CD4-positive, alpha-beta memory T cell (primary cell): ENCODE measurements around the gene ZNF705A. TPM values are rescaled to one million over a fixed set of nuclear protein-coding genes. Genes with fewer than 3 reads are reported as not detected.
A peak's percentile ranks its signal among the peaks of the same experiment; 100 is the strongest.
"Not testable (repeated sequence)": the region's sequence is repeated elsewhere in the genome, so short reads cannot be mapped to it uniquely, and the experiment has no call there.

ENCODE experiments used
- CTCF ChIA-PET: fragments of 350-600 bp; sonication (Branson Sonifier 250); formaldehyde crosslinking; loops from one replicate; lab custom pipeline; 2021; ENCODE audit warnings: inconsistent platforms; ENCODE audit not compliant: partially characterized antibody; lab: Charles Lee
- POLR2A ChIA-PET: fragments of 350-600 bp; sonication (Branson Sonifier 250); formaldehyde crosslinking; loops from one replicate; lab custom pipeline; 2021; ENCODE audit not compliant: partially characterized antibody; lab: Charles Lee
- DNase-seq, 5 donors: peaks; one replicate each; pipeline versions ENCODE4 v3.0.0 to v3.0.0-alpha.2; 2020 to 2022; ENCODE audit warnings: mixed read lengths in 1 of 5
- H3K27ac ChIP-seq: one replicate; pipeline ENCODE4 v1.7.0; 2013; ENCODE audit warnings: low read depth, low read length
- H3K27me3 ChIP-seq: 2 replicates; pipeline ENCODE4 v1.7.0; 2013; ENCODE audit warnings: mild to moderate bottlenecking, low read length, moderate library complexity; ENCODE audit not compliant: insufficient read depth
- H3K36me3 ChIP-seq: 2 replicates; pipeline ENCODE4 v1.7.0; 2013; ENCODE audit warnings: mild to moderate bottlenecking, low read length, moderate library complexity; ENCODE audit not compliant: insufficient read depth
- H3K4me1 ChIP-seq: 2 replicates; pipeline ENCODE4 v1.7.0; 2013; ENCODE audit warnings: mild to moderate bottlenecking, low read length, moderate library complexity; ENCODE audit not compliant: insufficient read depth
- H3K4me3 ChIP-seq, 2 donors: one replicate each; pipeline ENCODE4 v1.7.0; 2013; ENCODE audit warnings: low read length in 2 of 2, mild to moderate bottlenecking in 1 of 2
- H3K9me3 ChIP-seq, 2 donors: one replicate each; pipeline ENCODE4 v1.7.0; 2013; ENCODE audit warnings: low read length in 2 of 2, control low read depth in 1 of 2; ENCODE audit not compliant: control insufficient read depth in 1 of 2
- H3K27ac Mint-ChIP-seq, 7 donors: one replicate each; pipeline ENCODE4 v1.8.0; 2020 to 2021; ENCODE audit warnings: mixed read lengths in 7 of 7, mild to moderate bottlenecking in 6 of 7, inconsistent platforms in 3 of 7, moderate library complexity in 3 of 7
- H3K27me3 Mint-ChIP-seq, 2 donors: one replicate each; pipeline ENCODE4 v1.8.0; 2020 to 2021; ENCODE audit warnings: mixed read lengths in 2 of 2
- H3K36me3 Mint-ChIP-seq, 2 donors: one replicate each; pipeline ENCODE4 v1.8.0; 2020 to 2021; ENCODE audit warnings: mixed read lengths in 2 of 2, inconsistent platforms in 1 of 2, mild to moderate bottlenecking in 1 of 2
- H3K4me1 Mint-ChIP-seq, 4 donors: one replicate each; pipeline ENCODE4 v1.8.0; 2020 to 2021; ENCODE audit warnings: mixed read lengths in 4 of 4, mild to moderate bottlenecking in 1 of 4
- H3K4me3 Mint-ChIP-seq, 8 donors: one replicate each; pipeline ENCODE4 v1.8.0; 2020 to 2021; ENCODE audit warnings: mixed read lengths in 8 of 8, mild to moderate bottlenecking in 7 of 8, moderate library complexity in 6 of 8, inconsistent platforms in 3 of 8
- H3K9me3 Mint-ChIP-seq, 8 donors: one replicate each; pipeline ENCODE4 v1.8.0; 2020 to 2021; ENCODE audit warnings: mixed read lengths in 8 of 8, mild to moderate bottlenecking in 5 of 8, inconsistent platforms in 3 of 8, moderate library complexity in 1 of 8
- intact Hi-C: fragments of 100-400 bp; cut with micrococcal nuclease; formaldehyde crosslinking; loops from one replicate; pipeline ENCODE4 v1.15.1; 2023
- polyA plus RNA-seq, 2 donors: library from polyadenylated mRNA; unstranded; fragments of 300-500 nt; fragmentation: Illumina TruSeq; gene quantifications; one replicate each; pipeline ENCODE4 v1.2.3, GENCODE V29; 2021
- total RNA-seq, 2 experiments: library from RNA; stranded (reverse); gene quantifications; one replicate each; pipeline ENCODE4 v1.2.3, GENCODE V29; 2021

Gene ZNF705A
- total and polyA plus RNA-seq, 4 experiments from 2014 or later = not detected

DNA sequence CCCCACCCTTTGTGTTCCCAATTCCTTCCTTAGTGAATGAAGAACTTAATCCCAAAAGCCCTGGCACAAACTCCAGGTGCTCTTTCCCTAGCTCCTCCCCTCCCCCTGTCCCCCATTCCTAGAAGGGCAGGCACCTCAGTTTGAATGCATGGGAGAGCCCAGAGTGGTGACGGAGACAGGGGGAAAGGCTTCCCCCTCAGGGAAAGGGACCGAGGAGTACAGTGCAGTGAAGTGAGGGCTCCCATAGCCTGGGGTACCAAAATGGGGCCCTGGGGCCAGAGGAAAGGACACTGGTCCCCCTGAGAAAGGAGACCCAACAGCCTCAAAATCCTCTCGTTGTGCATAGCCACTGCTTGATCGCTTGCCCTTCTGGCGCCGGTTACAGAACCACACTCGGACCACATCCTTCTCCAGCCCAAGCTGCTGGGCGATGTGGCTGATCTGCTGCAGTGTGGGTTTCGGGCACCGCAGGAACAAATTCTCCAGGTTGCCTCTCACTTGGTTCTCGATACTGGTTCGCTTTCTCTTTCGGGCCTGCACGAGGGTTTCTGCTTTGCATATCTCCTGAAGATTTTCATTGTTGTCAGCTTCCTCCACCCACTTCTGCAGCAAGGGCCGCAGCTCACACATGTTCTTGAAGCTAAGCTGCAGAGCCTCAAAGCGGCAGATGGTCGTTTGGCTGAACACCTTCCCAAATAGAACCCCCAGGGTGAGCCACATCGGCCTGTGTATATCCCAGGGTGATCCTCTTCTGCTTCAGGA lies 23.0 kb upstream of the ZNF705A start:
- Mint-ChIP-seq H3K27ac (peak overlapping the region in 1 of 7 donors; percentile 15), H3K36me3 (peaks cover 34 to 43% of the 10 kb centered on the region in 2 donors), H3K4me3 (peak overlapping the region in 5 of 8 donors; percentile 39 to 60 (median 52))
- POLR2A ChIA-PET, H3K4me1 ChIP-seq, intact Hi-C loops, H3K27me3 Mint-ChIP-seq, DNase-seq, H3K4me3 ChIP-seq, H3K27ac ChIP-seq, CTCF ChIA-PET, H3K27me3 ChIP-seq, H3K9me3 ChIP-seq, H3K9me3 Mint-ChIP-seq, H3K4me1 Mint-ChIP-seq, H3K36me3 ChIP-seq: not testable (repeated sequence)

DNA sequence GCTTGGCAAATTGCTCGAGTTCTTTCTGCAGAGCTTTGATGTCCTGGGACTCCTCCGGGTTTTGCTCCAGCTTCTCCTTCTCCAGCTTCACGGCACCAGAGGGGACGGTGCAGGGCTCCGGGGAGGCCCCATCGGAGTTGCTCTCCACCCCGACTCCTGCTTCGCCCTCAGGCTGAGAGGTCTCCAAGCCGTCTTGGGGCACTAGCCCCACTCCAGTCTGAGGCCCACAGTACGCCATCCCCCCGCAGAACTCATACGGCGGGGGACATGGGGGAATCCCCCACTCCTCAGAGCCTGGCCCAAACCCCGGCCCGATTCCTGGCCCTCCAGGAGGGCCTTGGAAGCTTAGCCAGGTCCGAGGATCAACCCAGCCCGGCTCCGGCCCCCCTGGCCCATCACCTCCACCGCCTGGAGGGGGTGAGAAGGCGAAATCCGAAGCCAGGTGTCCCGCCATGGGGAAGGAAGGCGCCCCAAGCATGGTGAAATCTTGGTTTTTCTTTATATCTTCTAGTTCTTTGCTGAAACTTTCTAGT lies 22.4 kb upstream of the ZNF705A start:
- H3K36me3 ChIP-seq, intact Hi-C loops, H3K4me3 ChIP-seq, H3K4me1 Mint-ChIP-seq, H3K27ac ChIP-seq, H3K27ac Mint-ChIP-seq, H3K9me3 ChIP-seq, H3K27me3 ChIP-seq, DNase-seq, H3K4me3 Mint-ChIP-seq, CTCF ChIA-PET, POLR2A ChIA-PET, H3K9me3 Mint-ChIP-seq, H3K4me1 ChIP-seq, H3K27me3 Mint-ChIP-seq: not testable (repeated sequence)
- peaks cover 34 to 44% of the 10 kb centered on the region in 2 donors for H3K36me3 Mint-ChIP-seq

DNA sequence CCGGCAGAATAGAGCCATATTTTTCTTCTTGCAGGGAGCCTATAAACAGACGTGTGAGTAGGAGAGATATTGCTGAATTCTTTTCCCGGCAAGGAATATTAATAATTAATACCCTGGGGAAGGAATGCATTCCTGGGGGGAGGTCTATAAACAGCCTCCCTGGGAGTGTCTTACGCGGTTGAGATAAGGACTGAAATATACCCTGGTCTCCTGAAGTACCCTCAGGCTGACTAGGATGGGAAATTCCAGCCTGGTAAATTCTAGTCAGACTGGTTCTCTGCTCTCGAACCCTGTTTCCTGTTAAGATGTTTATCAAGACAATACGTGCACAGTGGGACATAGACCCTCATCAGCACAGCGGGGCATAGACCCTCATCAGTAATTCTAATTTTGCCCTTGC lies 15.2 kb upstream of the ZNF705A start:
- Mint-ChIP-seq H3K9me3 (peaks cover 0 to 22% (median 11%) of the 10 kb centered on the region in 8 donors), H3K27ac (peak overlapping the region in 1 of 7 donors; percentile 82), H3K36me3 (peaks cover 36 to 56% of the 10 kb centered on the region in 2 donors)
- H3K36me3 ChIP-seq, H3K27me3 Mint-ChIP-seq, intact Hi-C loops, H3K4me1 ChIP-seq, DNase-seq, H3K27ac ChIP-seq, H3K9me3 ChIP-seq, CTCF ChIA-PET, H3K4me1 Mint-ChIP-seq, H3K4me3 ChIP-seq, H3K27me3 ChIP-seq, H3K4me3 Mint-ChIP-seq, POLR2A ChIA-PET: not testable (repeated sequence)

DNA sequence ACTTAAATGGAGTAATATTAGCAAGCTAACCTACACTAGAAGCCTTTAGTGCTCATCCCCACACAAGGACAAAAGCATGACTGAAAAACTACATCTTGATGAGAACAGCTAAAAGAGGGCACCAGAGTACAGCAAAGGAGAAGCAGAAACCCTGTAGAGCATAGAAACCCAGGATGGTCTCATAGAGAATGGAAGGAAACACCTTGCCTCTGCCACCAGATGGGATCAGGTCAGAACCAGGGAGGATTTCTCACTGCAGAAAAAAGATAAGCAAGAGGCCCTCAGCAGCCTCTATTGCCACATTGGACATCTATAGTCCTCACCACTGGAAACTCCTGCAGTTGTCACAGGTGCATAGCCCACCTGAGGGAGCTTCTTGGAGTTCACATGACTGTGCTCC lies 13.6 kb upstream of the ZNF705A start:
- H3K27me3 Mint-ChIP-seq = peaks cover 4 to 6% of the 10 kb centered on the region in 2 donors
- H3K27ac Mint-ChIP-seq = no peak overlapping the region
- no peaks in the 10 kb centered on the region for H3K4me1 ChIP-seq
- peaks cover 26 to 42% of the 10 kb centered on the region in 2 donors for H3K36me3 Mint-ChIP-seq
- ChIA-PET CTCF (no interaction called here), POLR2A (no interaction called here)
- H3K4me1 Mint-ChIP-seq = no peaks in the 10 kb centered on the region
- no peaks in the 10 kb centered on the region for H3K36me3 ChIP-seq
- DNase-seq = no peak
- H3K9me3 Mint-ChIP-seq = peaks cover 0 to 24% (median 11%) of the 10 kb centered on the region in 8 donors
- no peak overlapping the region for H3K4me3 Mint-ChIP-seq
- no peaks in the 10 kb centered on the region for H3K9me3 ChIP-seq
- H3K27ac ChIP-seq = no peak overlapping the region
- intact Hi-C loops = no loop called here
- H3K27me3 ChIP-seq = no peaks in the 10 kb centered on the region
- H3K4me3 ChIP-seq = no peak overlapping the region

DNA sequence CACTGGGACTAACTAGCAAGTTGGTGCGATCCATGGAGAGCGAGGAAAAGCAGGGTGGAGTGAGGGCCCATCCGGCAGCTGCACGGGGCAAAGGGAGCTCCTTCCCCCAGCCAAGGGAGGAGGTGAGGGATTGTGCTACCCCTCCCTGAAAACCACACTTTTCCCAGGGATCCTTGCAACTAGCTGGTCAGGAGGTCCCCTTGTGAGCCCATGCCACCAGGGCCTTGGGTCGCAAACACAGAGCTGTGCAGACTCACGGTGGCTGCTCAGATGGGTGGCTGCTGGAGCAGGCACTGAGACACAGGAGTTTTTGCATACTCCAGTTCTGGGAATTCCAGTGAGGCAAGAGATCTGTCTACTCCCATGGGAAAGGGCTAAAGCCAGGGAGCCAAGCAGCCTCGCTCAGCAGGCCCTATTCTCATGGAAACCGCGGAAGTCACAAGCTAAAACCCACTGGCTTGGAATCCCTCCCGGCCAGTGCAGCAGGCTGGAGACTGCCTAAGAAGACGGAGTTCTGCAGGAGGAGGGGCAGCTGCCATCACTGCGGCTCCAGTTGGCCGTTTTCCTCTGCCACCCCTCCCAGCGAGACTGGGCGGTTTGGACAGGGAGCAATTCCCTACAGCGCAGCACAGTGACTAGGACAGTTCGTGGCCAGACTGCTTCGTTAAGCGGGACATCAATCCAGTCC lies 10.9 kb upstream of the ZNF705A start:
- H3K4me3 Mint-ChIP-seq = no peak overlapping the region
- H3K4me1 Mint-ChIP-seq = no peaks in the 10 kb centered on the region
- no peaks in the 10 kb centered on the region for H3K4me1 ChIP-seq
- H3K27ac ChIP-seq = no peak overlapping the region
- peaks cover 0 to 22% (median 11%) of the 10 kb centered on the region in 8 donors for H3K9me3 Mint-ChIP-seq
- no peak overlapping the region for H3K27ac Mint-ChIP-seq
- no peaks in the 10 kb centered on the region for H3K36me3 ChIP-seq
- H3K27me3 Mint-ChIP-seq = peaks cover 6 to 7% of the 10 kb centered on the region in 2 donors
- POLR2A ChIA-PET = interaction anchor here (0.6 kb wide), 1 partner anchor 8 kb away, joined by 3 read pairs; no protein-coding TSS in a partner anchor
- H3K27me3 ChIP-seq = no peaks in the 10 kb centered on the region
- CTCF ChIA-PET = no interaction called here
- no peaks in the 10 kb centered on the region for H3K9me3 ChIP-seq
- peak in 1 of 5 donors; percentile 13 for DNase-seq
- intact Hi-C loops = no loop called here
- no peak overlapping the region for H3K4me3 ChIP-seq
- peaks cover 11 to 17% of the 10 kb centered on the region in 2 donors for H3K36me3 Mint-ChIP-seq

DNA sequence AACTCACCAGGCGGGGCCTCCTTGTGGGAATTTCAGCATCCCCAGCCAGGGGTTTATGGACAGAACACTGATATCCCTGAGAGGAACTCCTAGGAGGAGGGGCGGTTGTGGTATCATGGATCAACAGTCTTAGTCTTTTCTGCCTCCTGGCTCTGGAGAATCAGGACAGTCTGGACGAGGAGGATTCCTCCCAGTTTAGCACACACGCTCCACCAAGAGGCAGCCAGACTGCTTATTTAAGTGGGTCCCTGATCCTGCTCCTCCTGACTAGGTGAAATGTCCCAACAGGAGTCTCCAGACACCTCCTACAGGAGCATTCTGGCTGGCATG lies 10.4 kb upstream of the ZNF705A start:
- no peaks in the 10 kb centered on the region for H3K36me3 ChIP-seq
- DNase-seq = no peak
- intact Hi-C loops = no loop called here
- no peaks in the 10 kb centered on the region for H3K9me3 ChIP-seq
- Mint-ChIP-seq H3K27me3 (peaks cover 7 to 9% of the 10 kb centered on the region in 2 donors), H3K4me1 (no peaks in the 10 kb centered on the region), H3K4me3 (no peak overlapping the region), H3K9me3 (peaks cover 0 to 18% (median 10%) of the 10 kb centered on the region in 8 donors), H3K27ac (no peak overlapping the region), H3K36me3 (peaks cover 10 to 12% of the 10 kb centered on the region in 2 donors)
- no peaks in the 10 kb centered on the region for H3K27me3 ChIP-seq
- no peak overlapping the region for H3K27ac ChIP-seq
- no peak overlapping the region for H3K4me3 ChIP-seq
- ChIA-PET POLR2A (no interaction called here), CTCF (no interaction called here)
- no peaks in the 10 kb centered on the region for H3K4me1 ChIP-seq

DNA sequence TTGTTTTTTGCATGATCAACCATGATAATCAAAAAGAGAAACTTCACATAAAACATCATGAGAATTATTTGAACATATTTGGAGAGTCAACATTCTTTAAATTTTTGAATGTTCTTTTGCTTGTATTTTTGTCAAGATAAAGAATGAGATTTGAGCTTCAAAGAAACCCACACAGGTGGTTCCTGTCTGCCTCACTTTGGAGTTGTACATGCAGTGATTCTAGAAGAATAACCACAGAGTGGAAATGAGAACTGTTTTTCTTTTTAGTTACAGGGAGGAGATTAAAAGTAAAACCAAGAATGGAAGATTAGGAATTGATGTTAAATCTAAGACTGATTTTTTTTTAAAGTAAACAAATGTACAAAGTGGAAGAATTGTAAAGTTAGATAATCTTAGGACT lies 2.3 kb upstream of the ZNF705A start:
- H3K9me3 Mint-ChIP-seq = peaks cover 0 to 3% (median 0%) of the 10 kb centered on the region in 8 donors
- intact Hi-C loops = no loop called here
- Histone ChIP-seq H3K27me3 (no peaks in the 10 kb centered on the region), H3K36me3 (no peaks in the 10 kb centered on the region), H3K4me3 (no peak overlapping the region), H3K4me1 (peaks cover 19% of the 10 kb centered on the region), H3K9me3 (no peaks in the 10 kb centered on the region), H3K27ac (no peak overlapping the region)
- H3K4me1 Mint-ChIP-seq = peaks cover 5 to 26% (median 13%) of the 10 kb centered on the region in 4 donors
- peak overlapping the region in 2 of 8 donors; percentile 7 to 22 for H3K4me3 Mint-ChIP-seq
- no peaks in the 10 kb centered on the region for H3K36me3 Mint-ChIP-seq
- ChIA-PET POLR2A (no interaction called here), CTCF (interaction anchor here (0.6 to 1.4 kb wide), 2 partner anchors 45 to 168 kb away, joined by 3 read pairs; no protein-coding TSS in a partner anchor)
- peaks cover 7 to 14% of the 10 kb centered on the region in 2 donors for H3K27me3 Mint-ChIP-seq
- DNase-seq = peak; percentile 22 to 38 (median 33)
- peak overlapping the region in 2 of 7 donors; percentile 0 to 16 for H3K27ac Mint-ChIP-seq
